ENCODE data around the gene RIMKLB. TPM values are rescaled to one million over a fixed set of nuclear protein-coding genes. Genes with fewer than 3 reads are reported as not detected.

Gene RIMKLB, protein sequence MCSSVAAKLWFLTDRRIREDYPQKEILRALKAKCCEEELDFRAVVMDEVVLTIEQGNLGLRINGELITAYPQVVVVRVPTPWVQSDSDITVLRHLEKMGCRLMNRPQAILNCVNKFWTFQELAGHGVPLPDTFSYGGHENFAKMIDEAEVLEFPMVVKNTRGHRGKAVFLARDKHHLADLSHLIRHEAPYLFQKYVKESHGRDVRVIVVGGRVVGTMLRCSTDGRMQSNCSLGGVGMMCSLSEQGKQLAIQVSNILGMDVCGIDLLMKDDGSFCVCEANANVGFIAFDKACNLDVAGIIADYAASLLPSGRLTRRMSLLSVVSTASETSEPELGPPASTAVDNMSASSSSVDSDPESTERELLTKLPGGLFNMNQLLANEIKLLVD
- 15.0 TPM for total RNA-seq (2013)
- 1 to 10 TPM; 1.0 to 6.6 (median 1.2) TPM for polyA plus RNA-seq
- 1.9 and 2.4 TPM in 2 replicates for polyA minus RNA-seq
- total RNA-seq: 14.9 to 38.1 (median 25.4) reads per million in 11 experiments

DNA sequence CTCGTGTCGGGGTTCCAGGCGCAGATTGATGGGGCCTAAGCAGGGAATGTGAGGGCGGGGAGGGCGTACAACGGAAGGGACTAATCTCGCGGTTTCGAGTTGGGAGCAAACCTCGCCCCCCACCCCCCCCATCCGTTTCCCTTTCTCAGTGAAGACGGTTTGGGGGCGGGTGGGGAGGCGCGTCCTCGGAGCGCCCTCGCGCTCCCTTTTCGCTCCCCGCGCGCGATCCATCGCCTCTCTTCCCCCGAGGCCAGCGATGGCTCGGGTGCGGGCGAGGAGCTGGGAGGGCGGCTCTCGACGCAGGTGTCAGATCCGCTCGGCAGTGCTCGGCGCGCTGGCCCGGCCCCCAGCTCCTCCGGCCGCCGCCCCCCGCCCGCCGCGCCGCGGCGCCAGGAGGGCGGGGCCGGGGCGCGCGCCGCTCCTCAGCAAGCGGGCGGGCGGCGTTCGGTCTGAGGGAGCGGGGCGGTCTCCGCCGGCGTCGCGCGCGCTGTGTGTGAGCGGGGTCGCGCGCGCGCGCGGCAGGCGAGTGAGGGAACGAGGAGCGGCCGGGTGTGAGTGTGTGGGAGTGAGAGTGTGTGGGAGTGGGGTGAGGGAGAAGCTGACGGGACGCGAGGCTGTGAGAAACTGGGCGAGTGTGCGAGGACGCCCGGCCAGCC lies at the start of gene RIMKLB:
Gene RIMKLB, plus strand, starts transcription at position 516 of the 656 bp plus-strand sequence. CDS start 15,876 bp downstream, outside the sequence.
- TF ChIP-seq, protein P1, sequence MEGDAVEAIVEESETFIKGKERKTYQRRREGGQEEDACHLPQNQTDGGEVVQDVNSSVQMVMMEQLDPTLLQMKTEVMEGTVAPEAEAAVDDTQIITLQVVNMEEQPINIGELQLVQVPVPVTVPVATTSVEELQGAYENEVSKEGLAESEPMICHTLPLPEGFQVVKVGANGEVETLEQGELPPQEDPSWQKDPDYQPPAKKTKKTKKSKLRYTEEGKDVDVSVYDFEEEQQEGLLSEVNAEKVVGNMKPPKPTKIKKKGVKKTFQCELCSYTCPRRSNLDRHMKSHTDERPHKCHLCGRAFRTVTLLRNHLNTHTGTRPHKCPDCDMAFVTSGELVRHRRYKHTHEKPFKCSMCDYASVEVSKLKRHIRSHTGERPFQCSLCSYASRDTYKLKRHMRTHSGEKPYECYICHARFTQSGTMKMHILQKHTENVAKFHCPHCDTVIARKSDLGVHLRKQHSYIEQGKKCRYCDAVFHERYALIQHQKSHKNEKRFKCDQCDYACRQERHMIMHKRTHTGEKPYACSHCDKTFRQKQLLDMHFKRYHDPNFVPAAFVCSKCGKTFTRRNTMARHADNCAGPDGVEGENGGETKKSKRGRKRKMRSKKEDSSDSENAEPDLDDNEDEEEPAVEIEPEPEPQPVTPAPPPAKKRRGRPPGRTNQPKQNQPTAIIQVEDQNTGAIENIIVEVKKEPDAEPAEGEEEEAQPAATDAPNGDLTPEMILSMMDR (IDR thresholded peaks at IDR 0.05): no peak
- Histone ChIP-seq H2AFZ (ENCODE audit: insufficient read depth, low read depth, low read length, poor library complexity, severe bottlenecking) (peak within 1 kb of the TSS; percentile 91), H3K4me3 (replicated peaks in 1 of 3; ENCODE audit: low read depth in 2 of 3, low read length in 3 of 3) (peak within 1 kb of the TSS; percentile 50 to 86 (median 75)), H3K9me3 (replicated peaks in 1 of 2; ENCODE audit: control insufficient read depth in 1 of 2, insufficient read depth in 1 of 2, low read length in 2 of 2) (no peaks in the 10 kb centered on the region), H4K20me1 (ENCODE audit: insufficient read depth, low read length) (no peaks in the 10 kb centered on the region), H3K4me1 (ENCODE audit: control insufficient read depth in 1 of 2, insufficient read depth in 2 of 2, low read length in 2 of 2) (peaks cover 20 to 21% of the 10 kb centered on the region in 2 donors), H3K9ac (ENCODE audit: insufficient read depth, low read length, poor library complexity, severe bottlenecking) (peak within 1 kb of the TSS; percentile 86), H3K36me3 (replicated peaks in 1 of 2; ENCODE audit: control insufficient read depth in 1 of 2, insufficient read depth in 2 of 2, low read length in 2 of 2) (no peaks in the 10 kb centered on the region), H3K79me2 (ENCODE audit: insufficient read depth, low read length) (peaks cover 6% of the 10 kb centered on the region), H3K27ac (ENCODE audit: low read depth in 1 of 2, low read length in 2 of 2) (peak within 1 kb of the TSS; percentile 56 to 79), H3K4me2 (replicated peaks; ENCODE audit: extremely low read depth, low read length, poor library complexity, severe bottlenecking) (peak within 1 kb of the TSS; percentile 92), H3K27me3 (ENCODE audit: control insufficient read depth in 2 of 2, insufficient read depth in 2 of 2, low read length in 2 of 2) (peaks cover 3 to 6% of the 10 kb centered on the region in 2 donors)
- Mint-ChIP-seq H3K36me3 (peaks cover 0 to 8% of the 10 kb centered on the region in 2 donors), H3K9me3 (peaks cover 0 to 6% (median 0%) of the 10 kb centered on the region in 7 donors), H3K4me1 (peaks cover 34% of the 10 kb centered on the region), H3K27ac (peak within 1 kb of the TSS; percentile 70 to 90 (median 80)), H3K4me3 (peak within 1 kb of the TSS; percentile 94 to 96), H3K27me3 (ENCODE audit: low read depth in 3 of 3) (peaks cover 11 to 36% (median 21%) of the 10 kb centered on the region in 3 donors)
- 0% methylated on average over 66 of the region's 88 CpGs for WGBS (ENCODE audit: insufficient coverage)
- DNase-seq: peak; percentile 56 to 67 (median 67)
- intact Hi-C loops (cut with micrococcal nuclease): no loop called here

DNA sequence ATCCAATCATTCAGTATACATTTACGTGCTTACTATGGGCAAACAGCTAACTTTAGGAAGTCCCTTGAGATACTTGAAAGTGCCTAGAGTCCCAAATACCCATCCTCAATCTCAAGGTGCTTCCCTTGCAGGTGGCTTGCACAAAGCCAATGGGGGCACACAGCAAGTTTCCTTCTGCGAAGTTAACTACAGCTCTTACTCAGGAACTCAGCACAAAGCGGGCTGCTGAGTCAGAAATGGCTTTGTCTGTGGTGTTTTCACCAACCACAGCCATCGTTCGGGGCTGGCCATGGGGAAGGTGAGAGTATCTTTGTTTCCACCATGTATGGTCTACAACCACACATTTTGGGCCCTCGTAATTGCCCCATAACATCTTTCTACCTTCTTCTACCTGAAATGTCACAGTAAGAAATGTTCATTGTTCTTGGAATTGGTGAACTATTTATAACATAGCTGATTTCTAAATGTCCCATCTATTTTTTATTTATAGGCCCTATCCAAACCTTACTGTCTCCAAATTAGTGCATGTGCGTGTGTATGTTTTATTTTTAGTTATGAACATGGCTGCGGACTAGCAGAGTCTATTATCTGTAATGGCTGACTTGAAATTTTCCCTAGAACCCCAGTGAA lies 49.1 kb upstream of the RIMKLB start:
- H3K4me1 Mint-ChIP-seq: peaks cover 2% of the 10 kb centered on the region
- H3K79me2 ChIP-seq (ENCODE audit: insufficient read depth, low read length): no peaks in the 10 kb centered on the region
- no peak overlapping the region for H2AFZ ChIP-seq (ENCODE audit: insufficient read depth, low read depth, low read length, poor library complexity, severe bottlenecking)
- no peaks in the 10 kb centered on the region for H3K9me3 Mint-ChIP-seq
- H3K4me2 ChIP-seq (replicated peaks; ENCODE audit: extremely low read depth, low read length, poor library complexity, severe bottlenecking): no peak overlapping the region
- H3K27ac ChIP-seq (ENCODE audit: low read depth in 1 of 2, low read length in 2 of 2): no peak overlapping the region
- H3K27me3 Mint-ChIP-seq (ENCODE audit: low read depth in 3 of 3): peaks cover 3 to 12% (median 4%) of the 10 kb centered on the region in 3 donors
- H3K27me3 ChIP-seq (ENCODE audit: control insufficient read depth in 2 of 2, insufficient read depth in 2 of 2, low read length in 2 of 2): no peaks in the 10 kb centered on the region
- no peaks in the 10 kb centered on the region for H3K36me3 ChIP-seq (replicated peaks in 1 of 2; ENCODE audit: control insufficient read depth in 1 of 2, insufficient read depth in 2 of 2, low read length in 2 of 2)
- H3K4me3 ChIP-seq (replicated peaks in 1 of 3; ENCODE audit: low read depth in 2 of 3, low read length in 3 of 3): no peak overlapping the region
- intact Hi-C loops (cut with micrococcal nuclease): no loop called here
- no peaks in the 10 kb centered on the region for H3K36me3 Mint-ChIP-seq
- no peak for DNase-seq
- H3K9me3 ChIP-seq (replicated peaks in 1 of 2; ENCODE audit: control insufficient read depth in 1 of 2, insufficient read depth in 1 of 2, low read length in 2 of 2): no peaks in the 10 kb centered on the region
- no peak overlapping the region for H3K4me3 Mint-ChIP-seq
- H3K9ac ChIP-seq (ENCODE audit: insufficient read depth, low read length, poor library complexity, severe bottlenecking): no peak overlapping the region
- WGBS (ENCODE audit: insufficient coverage): no CpG with 5 or more reads among the region's 8 CpGs
- no peak overlapping the region for H3K27ac Mint-ChIP-seq
- TF ChIP-seq, protein P1 (IDR thresholded peaks at IDR 0.05): no peak
- H3K4me1 ChIP-seq (ENCODE audit: control insufficient read depth in 1 of 2, insufficient read depth in 2 of 2, low read length in 2 of 2): no peaks in the 10 kb centered on the region
- H4K20me1 ChIP-seq (ENCODE audit: insufficient read depth, low read length): no peaks in the 10 kb centered on the region

Measured in CD14-positive monocyte (primary cell).